Mammary epithelial cell (primary cell): ENCODE data around the gene MS4A4A.

Source experiments
- CTCF ChIP-seq, 2 donors: IDR thresholded peaks in 1 of 2; conservative IDR thresholded peaks in 1 of 2; 2 replicates each; pipeline ENCODE4 v1.5.1; 2011 to 2012; ENCODE audit warnings: inconsistent platforms in 2 of 2, low read length in 2 of 2, mild to moderate bottlenecking in 2 of 2, control low read depth in 1 of 2, low read depth in 1 of 2; ENCODE audit not compliant: insufficient read depth in 1 of 2; ENCODE audit errors: extremely low read depth in 1 of 2
- EZH2 ChIP-seq: IDR thresholded peaks from 2 replicates; pipeline ENCODE4 v1.6.1; 2012; ENCODE audit warnings: low read length, inconsistent platforms, borderline replicate concordance

- TF ChIP-seq CTCF (conservative IDR thresholded peaks at IDR 0.05 in 1 of 2, IDR thresholded peaks at IDR 0.05 in 1 of 2; ENCODE audit: extremely low read depth in 1 of 2, insufficient read depth in 1 of 2, low read depth in 1 of 2, low read length in 2 of 2) (no peak), EZH2 (no peak)
Measured at GRCh38 chr11:60310407-60310998, 30.0 kb downstream of the MS4A4A start.
